Hepatocyte (in vitro differentiated cells): ENCODE measurements around the gene NXPH4. TPM values are rescaled to one million over a fixed set of nuclear protein-coding genes. Genes with fewer than 3 reads are reported as not detected.
A peak's percentile ranks its signal among the peaks of the same experiment; 100 is the strongest.

Experiments
- DNase-seq: peaks from one replicate; pipeline ENCODE4 v3.0.0-alpha.2; 2016; ENCODE audit warnings: low spot score
- H2AFZ ChIP-seq: fragments of 200-600 bp; sonication (generic); 2 replicates; pipeline ENCODE4 v1.6.0; 2016; ENCODE audit warnings: antibody characterized with exemption, mild to moderate bottlenecking
- H3K27ac ChIP-seq: fragments of 200-600 bp; sonication (generic); 2 replicates; pipeline ENCODE4 v1.5.1; 2016; ENCODE audit warnings: mild to moderate bottlenecking
- H3K27me3 ChIP-seq: fragments of 200-600 bp; sonication (generic); 2 replicates; pipeline ENCODE4 v1.6.1; 2016
- H3K36me3 ChIP-seq: fragments of 200-600 bp; sonication (generic); replicated peaks from 2 replicates; pipeline ENCODE4 v1.5.1; 2016; ENCODE audit warnings: low read depth; ENCODE audit not compliant: insufficient read depth
- H3K4me1 ChIP-seq: fragments of 200-600 bp; sonication (generic); 2 replicates; pipeline ENCODE4 v1.5.1; 2016; ENCODE audit warnings: mild to moderate bottlenecking, moderate library complexity; ENCODE audit not compliant: insufficient read depth
- H3K4me2 ChIP-seq: fragments of 200-600 bp; sonication (generic); 2 replicates; pipeline ENCODE4 v1.6.0; 2016
- H3K4me3 ChIP-seq: fragments of 200-600 bp; sonication (generic); 2 replicates; pipeline ENCODE4 v1.5.1; 2016; ENCODE audit warnings: mild to moderate bottlenecking
- H3K79me2 ChIP-seq: fragments of 200-600 bp; sonication (generic); 2 replicates; pipeline ENCODE4 v1.6.0; 2017; ENCODE audit warnings: mild to moderate bottlenecking
- H3K9me2 ChIP-seq: fragments of 200-600 bp; sonication (generic); replicated peaks from 2 replicates; pipeline ENCODE4 v1.6.0; 2017; ENCODE audit warnings: mild to moderate bottlenecking; ENCODE audit not compliant: insufficient read depth
- H3K9me3 ChIP-seq: fragments of 200-600 bp; sonication (generic); 2 replicates; pipeline ENCODE4 v1.5.1; 2016; ENCODE audit warnings: low read depth, mild to moderate bottlenecking
- H4K20me1 ChIP-seq: fragments of 200-600 bp; sonication (generic); 2 replicates; pipeline ENCODE4 v1.6.0; 2016; ENCODE audit warnings: mild to moderate bottlenecking; ENCODE audit not compliant: insufficient read depth, poor library complexity, severe bottlenecking
- CTCF ChIP-seq: fragments of 200-600 bp; sonication (generic); IDR thresholded peaks from 2 replicates; pipeline ENCODE4 v1.5.1; 2016; ENCODE audit warnings: antibody characterized with exemption, mild to moderate bottlenecking; ENCODE audit not compliant: poor library complexity
- EZH2 ChIP-seq: fragments of 200-600 bp; sonication (generic); IDR thresholded peaks from 2 replicates; pipeline ENCODE4 v1.6.1; 2016; ENCODE audit warnings: antibody characterized with exemption, mild to moderate bottlenecking, borderline replicate concordance
- EZH2phosphoT487 ChIP-seq: fragments of 200-600 bp; sonication (generic); IDR thresholded peaks from one replicate; pipeline ENCODE4 v1.6.1; 2018; ENCODE audit warnings: antibody characterized with exemption, mild to moderate bottlenecking, low read depth, moderate library complexity; ENCODE audit not compliant: unreplicated experiment, severe bottlenecking
- WGBS: methylation state at CpG from one replicate; pipeline ENCODE4 v1.1.6; 2016; ENCODE audit warnings: low lambda C conversion rate; ENCODE audit errors: missing lambda C conversion rate; 5-methylcytosine and 5-hydroxymethylcytosine counted together
- polyA plus RNA-seq: library from polyadenylated mRNA; unstranded; fragments of >200 nt; fragmentation: Nextera tagmentation; extraction: Ambion mirVana; gene quantifications from 2 replicates; pipeline ENCODE4 v1.2.1, GENCODE V29; 2016
- total RNA-seq: library from RNA; depleted of rRNA; stranded (reverse); fragments of >200 nt; gene quantifications from 2 replicates; pipeline ENCODE4 v1.2.3, GENCODE V29; 2014

NXPH4 gene
- total and polyA plus RNA-seq, 2 experiments from 2014 or later: 1.1 to 3.3 TPM

- no peak overlapping the region for H3K27ac ChIP-seq
- H3K9me3 ChIP-seq: no peaks in the 10 kb centered on the region
- H3K79me2 ChIP-seq: peaks cover 17% of the 10 kb centered on the region
- H3K4me1 ChIP-seq: peaks cover 27% of the 10 kb centered on the region
- H2AFZ ChIP-seq: no peak overlapping the region
- H3K27me3 ChIP-seq: peaks cover 58% of the 10 kb centered on the region
- no peak overlapping the region for H3K4me3 ChIP-seq
- H3K9me2 ChIP-seq: no peaks in the 10 kb centered on the region
- WGBS: 39% methylated on average over 8 of the region's 8 CpGs
- peaks cover 5% of the 10 kb centered on the region for H4K20me1 ChIP-seq
- no peak for DNase-seq
- peak overlapping the region; percentile 73 for H3K4me2 ChIP-seq
- no peaks in the 10 kb centered on the region for H3K36me3 ChIP-seq
- TF ChIP-seq CTCF (no peak), EZH2phosphoT487 (no peak), EZH2 (no peak)
Observed at GRCh38 chr12:57227315-57228115, 10.9 kb downstream of the NXPH4 start.

- TF ChIP-seq EZH2phosphoT487 (no peak), EZH2 (no peak)
- no peaks in the 10 kb centered on the region for H3K9me2 ChIP-seq
- H3K4me2 ChIP-seq: peak overlapping the region; percentile 80
- no peak for DNase-seq
- no peaks in the 10 kb centered on the region for H3K36me3 ChIP-seq
- H4K20me1 ChIP-seq: peaks cover 5% of the 10 kb centered on the region
- no peaks in the 10 kb centered on the region for H3K9me3 ChIP-seq
- peak overlapping the region; percentile 19 for H3K27ac ChIP-seq
- H3K79me2 ChIP-seq: peaks cover 17% of the 10 kb centered on the region
- peaks cover 27% of the 10 kb centered on the region for H3K4me1 ChIP-seq
- WGBS: 26% methylated on average over 9 of the region's 9 CpGs
- peaks cover 41% of the 10 kb centered on the region for H3K27me3 ChIP-seq
- peak overlapping the region; percentile 24 for H2AFZ ChIP-seq
- no peak overlapping the region for H3K4me3 ChIP-seq
Observed at GRCh38 chr12:57229046-57229633, 12.5 kb downstream of the NXPH4 start.

- Histone ChIP-seq H3K79me2 (peaks cover 17% of the 10 kb centered on the region), H3K4me3 (peak within 1 kb of the TSS; percentile 22), H3K4me2 (peak within 1 kb of the TSS; percentile 80), H3K36me3 (no peaks in the 10 kb centered on the region), H2AFZ (peak within 1 kb of the TSS; percentile 53), H4K20me1 (peaks cover 5% of the 10 kb centered on the region), H3K9me3 (no peaks in the 10 kb centered on the region), H3K4me1 (peaks cover 27% of the 10 kb centered on the region), H3K9me2 (no peaks in the 10 kb centered on the region), H3K27me3 (peaks cover 35% of the 10 kb centered on the region), H3K27ac (peak within 1 kb of the TSS; percentile 89)
- no peak for TF ChIP-seq EZH2
- TF ChIP-seq CTCF: no peak
- TF ChIP-seq EZH2phosphoT487: no peak
- peak; percentile 99 for DNase-seq
- WGBS: 2% methylated on average over 38 of the region's 42 CpGs
Observed at GRCh38 chr12:57229634-57230380, 13.2 kb downstream of the NXPH4 start, which contains the start of gene SHMT2. Gene SHMT2, plus strand, starts transcription at chr12:57229711. Its CDS starts 68 bp downstream, at chr12:57229779.
